Measurements from ENCODE around the gene RSU1.

Gene RSU1

GRCh38 chr10:16586358-16587138, 230.7 kb downstream of the RSU1 start:
- TF ChIP-seq PATZ1 (CRISPR knock-in tag; IDR thresholded peaks at IDR 0.05; ENCODE audit: borderline replicate concordance) (no peak), ZNF70 (CRISPR knock-in tag; IDR thresholded peaks at IDR 0.05) (no peak), TCF4 (CRISPR knock-in tag; IDR thresholded peaks at IDR 0.05; ENCODE audit: borderline replicate concordance) (no peak), PPARA (CRISPR knock-in tag; IDR thresholded peaks at IDR 0.05; ENCODE audit: borderline replicate concordance) (no peak), GLIS3 (CRISPR knock-in tag; IDR thresholded peaks at IDR 0.05) (no peak), ZFP30 (CRISPR knock-in tag; IDR thresholded peaks at IDR 0.05) (no peak), CSRNP3 (CRISPR knock-in tag; IDR thresholded peaks at IDR 0.05) (no peak), ZC3H10 (CRISPR knock-in tag; IDR thresholded peaks at IDR 0.05) (no peak), ZNF565 (CRISPR knock-in tag; conservative IDR thresholded peaks at IDR 0.05; ENCODE audit: low read depth) (no peak), CREB5 (CRISPR knock-in tag; IDR thresholded peaks at IDR 0.05; ENCODE audit: low read depth) (no peak), RARB (CRISPR knock-in tag; IDR thresholded peaks at IDR 0.05) (no peak), ZNF8 (CRISPR knock-in tag; IDR thresholded peaks at IDR 0.05) (no peak), ISL1 (CRISPR knock-in tag; IDR thresholded peaks at IDR 0.05) (no peak), ARNTL (CRISPR knock-in tag; IDR thresholded peaks at IDR 0.05; ENCODE audit: borderline replicate concordance, low read depth) (no peak), OSR1 (CRISPR knock-in tag; IDR thresholded peaks at IDR 0.05) (no peak), BACH2 (CRISPR knock-in tag; IDR thresholded peaks at IDR 0.05; ENCODE audit: borderline replicate concordance) (no peak), CSDC2 (CRISPR knock-in tag; IDR thresholded peaks at IDR 0.05) (no peak), TSHZ2 (CRISPR knock-in tag; IDR thresholded peaks at IDR 0.05) (no peak)

GRCh38 chr10:16585103-16585502, 232.1 kb downstream of the RSU1 start:
- no peak for TF ChIP-seq PPARA (CRISPR knock-in tag; IDR thresholded peaks at IDR 0.05; ENCODE audit: borderline replicate concordance)
- no peak for TF ChIP-seq ZC3H10 (CRISPR knock-in tag; IDR thresholded peaks at IDR 0.05)
- no peak for ATAC-seq

More at GRCh38 chr10:16586358-16587138, 230.7 kb downstream of the RSU1 start:
- ATAC-seq = no peak

GRCh38 chr10:16583382-16583781, 233.8 kb downstream of the RSU1 start:
- TF ChIP-seq TSHZ2 (CRISPR knock-in tag; IDR thresholded peaks at IDR 0.05) (no peak), PATZ1 (CRISPR knock-in tag; IDR thresholded peaks at IDR 0.05; ENCODE audit: borderline replicate concordance) (no peak), CREB5 (CRISPR knock-in tag; IDR thresholded peaks at IDR 0.05; ENCODE audit: low read depth) (no peak), ZNF565 (CRISPR knock-in tag; conservative IDR thresholded peaks at IDR 0.05; ENCODE audit: low read depth) (no peak), RARB (CRISPR knock-in tag; IDR thresholded peaks at IDR 0.05) (no peak), GLIS3 (CRISPR knock-in tag; IDR thresholded peaks at IDR 0.05) (no peak), BACH2 (CRISPR knock-in tag; IDR thresholded peaks at IDR 0.05; ENCODE audit: borderline replicate concordance) (no peak)

More at GRCh38 chr10:16583382-16583781, 233.8 kb downstream of the RSU1 start:
- no peak for ATAC-seq
